PC-3 (cell line): ENCODE data around the gene DOCK4.

Experiments used
- EZH2 ChIP-seq: fragments of 300-600 bp; sonication (generic); IDR thresholded peaks from one replicate; pipeline ENCODE4 v1.6.1; 2017; ENCODE audit warnings: antibody characterized with exemption, mild to moderate bottlenecking, low read length; ENCODE audit not compliant: unreplicated experiment
- EZH2phosphoT487 ChIP-seq: fragments of 300-600 bp; sonication (generic); IDR thresholded peaks from 2 replicates; pipeline ENCODE4 v1.6.1; 2018; ENCODE audit warnings: mild to moderate bottlenecking, antibody characterized with exemption, low read length, borderline replicate concordance
- TF ChIP-seq, protein P1 (sequence below): fragments of 300-600 bp; sonication (generic); conservative IDR thresholded peaks from 2 replicates; pipeline ENCODE4 v1.5.1; 2017; ENCODE audit warnings: antibody characterized with exemption, low read depth, mild to moderate bottlenecking, low read length

GRCh38 chr7:112144284-112145059 lies 61.7 kb downstream of the DOCK4 start:
- TF ChIP-seq, protein P1, sequence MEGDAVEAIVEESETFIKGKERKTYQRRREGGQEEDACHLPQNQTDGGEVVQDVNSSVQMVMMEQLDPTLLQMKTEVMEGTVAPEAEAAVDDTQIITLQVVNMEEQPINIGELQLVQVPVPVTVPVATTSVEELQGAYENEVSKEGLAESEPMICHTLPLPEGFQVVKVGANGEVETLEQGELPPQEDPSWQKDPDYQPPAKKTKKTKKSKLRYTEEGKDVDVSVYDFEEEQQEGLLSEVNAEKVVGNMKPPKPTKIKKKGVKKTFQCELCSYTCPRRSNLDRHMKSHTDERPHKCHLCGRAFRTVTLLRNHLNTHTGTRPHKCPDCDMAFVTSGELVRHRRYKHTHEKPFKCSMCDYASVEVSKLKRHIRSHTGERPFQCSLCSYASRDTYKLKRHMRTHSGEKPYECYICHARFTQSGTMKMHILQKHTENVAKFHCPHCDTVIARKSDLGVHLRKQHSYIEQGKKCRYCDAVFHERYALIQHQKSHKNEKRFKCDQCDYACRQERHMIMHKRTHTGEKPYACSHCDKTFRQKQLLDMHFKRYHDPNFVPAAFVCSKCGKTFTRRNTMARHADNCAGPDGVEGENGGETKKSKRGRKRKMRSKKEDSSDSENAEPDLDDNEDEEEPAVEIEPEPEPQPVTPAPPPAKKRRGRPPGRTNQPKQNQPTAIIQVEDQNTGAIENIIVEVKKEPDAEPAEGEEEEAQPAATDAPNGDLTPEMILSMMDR = no peak
- TF ChIP-seq EZH2 (no peak), EZH2phosphoT487 (no peak)
